ENCODE measurements around the gene ITSN1.

GRCh38 chr21:33932731-33933130 lies 290.4 kb downstream of the ITSN1 start:
- TF ChIP-seq CTCF (conservative IDR thresholded peaks at IDR 0.05; ENCODE audit: low read depth in 2 of 2) (no peak), POLR2AphosphoS5 (IDR thresholded peaks at IDR 0.05; ENCODE audit: low read depth) (no peak), CREB1 (CRISPR knock-in tag; IDR thresholded peaks at IDR 0.05; ENCODE audit: low read depth) (no peak), EZH2 (IDR thresholded peaks at IDR 0.05; ENCODE audit: low read depth, unreplicated experiment) (no peak), ZNF114 (CRISPR knock-in tag; IDR thresholded peaks at IDR 0.05) (no peak), REST (IDR thresholded peaks at IDR 0.05; ENCODE audit: unreplicated experiment) (no peak)
